Hematopoietic multipotent progenitor cell treated with erythropoietin and hydrocortisone succinate and interleukin-3 and kit ligand, for 4 days (in vitro differentiated cells): Measurements from ENCODE around the gene NCKAP5L.
"Not testable (repeated sequence)": the region's sequence is repeated elsewhere in the genome, so short reads cannot be mapped to it uniquely, and the experiment has no call there.

Experiments used
- DNase-seq: peaks from one replicate; pipeline ENCODE4 v3.0.0-alpha.2; 2015

Gene NCKAP5L, protein sequence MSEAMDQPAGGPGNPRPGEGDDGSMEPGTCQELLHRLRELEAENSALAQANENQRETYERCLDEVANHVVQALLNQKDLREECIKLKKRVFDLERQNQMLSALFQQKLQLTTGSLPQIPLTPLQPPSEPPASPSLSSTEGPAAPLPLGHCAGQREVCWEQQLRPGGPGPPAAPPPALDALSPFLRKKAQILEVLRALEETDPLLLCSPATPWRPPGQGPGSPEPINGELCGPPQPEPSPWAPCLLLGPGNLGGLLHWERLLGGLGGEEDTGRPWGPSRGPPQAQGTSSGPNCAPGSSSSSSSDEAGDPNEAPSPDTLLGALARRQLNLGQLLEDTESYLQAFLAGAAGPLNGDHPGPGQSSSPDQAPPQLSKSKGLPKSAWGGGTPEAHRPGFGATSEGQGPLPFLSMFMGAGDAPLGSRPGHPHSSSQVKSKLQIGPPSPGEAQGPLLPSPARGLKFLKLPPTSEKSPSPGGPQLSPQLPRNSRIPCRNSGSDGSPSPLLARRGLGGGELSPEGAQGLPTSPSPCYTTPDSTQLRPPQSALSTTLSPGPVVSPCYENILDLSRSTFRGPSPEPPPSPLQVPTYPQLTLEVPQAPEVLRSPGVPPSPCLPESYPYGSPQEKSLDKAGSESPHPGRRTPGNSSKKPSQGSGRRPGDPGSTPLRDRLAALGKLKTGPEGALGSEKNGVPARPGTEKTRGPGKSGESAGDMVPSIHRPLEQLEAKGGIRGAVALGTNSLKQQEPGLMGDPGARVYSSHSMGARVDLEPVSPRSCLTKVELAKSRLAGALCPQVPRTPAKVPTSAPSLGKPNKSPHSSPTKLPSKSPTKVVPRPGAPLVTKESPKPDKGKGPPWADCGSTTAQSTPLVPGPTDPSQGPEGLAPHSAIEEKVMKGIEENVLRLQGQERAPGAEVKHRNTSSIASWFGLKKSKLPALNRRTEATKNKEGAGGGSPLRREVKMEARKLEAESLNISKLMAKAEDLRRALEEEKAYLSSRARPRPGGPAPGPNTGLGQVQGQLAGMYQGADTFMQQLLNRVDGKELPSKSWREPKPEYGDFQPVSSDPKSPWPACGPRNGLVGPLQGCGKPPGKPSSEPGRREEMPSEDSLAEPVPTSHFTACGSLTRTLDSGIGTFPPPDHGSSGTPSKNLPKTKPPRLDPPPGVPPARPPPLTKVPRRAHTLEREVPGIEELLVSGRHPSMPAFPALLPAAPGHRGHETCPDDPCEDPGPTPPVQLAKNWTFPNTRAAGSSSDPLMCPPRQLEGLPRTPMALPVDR (N-terminal part only)

GRCh38 chr12:49828133-49829091, at the start of gene NCKAP5L:
Gene NCKAP5L (minus strand): TSS chr12:49828413. CDS start chr12:49804044, 24,369 bp downstream.
- DNase-seq, result peak; percentile 99

GRCh38 chr12:49877066-49877465, 48.9 kb upstream of the NCKAP5L start:
- no peak for DNase-seq

GRCh38 chr12:49876070-49876469, 47.9 kb upstream of the NCKAP5L start:
- DNase-seq, result no peak

GRCh38 chr12:49875115-49875720, 47.0 kb upstream of the NCKAP5L start:
- no peak for DNase-seq

DNA sequence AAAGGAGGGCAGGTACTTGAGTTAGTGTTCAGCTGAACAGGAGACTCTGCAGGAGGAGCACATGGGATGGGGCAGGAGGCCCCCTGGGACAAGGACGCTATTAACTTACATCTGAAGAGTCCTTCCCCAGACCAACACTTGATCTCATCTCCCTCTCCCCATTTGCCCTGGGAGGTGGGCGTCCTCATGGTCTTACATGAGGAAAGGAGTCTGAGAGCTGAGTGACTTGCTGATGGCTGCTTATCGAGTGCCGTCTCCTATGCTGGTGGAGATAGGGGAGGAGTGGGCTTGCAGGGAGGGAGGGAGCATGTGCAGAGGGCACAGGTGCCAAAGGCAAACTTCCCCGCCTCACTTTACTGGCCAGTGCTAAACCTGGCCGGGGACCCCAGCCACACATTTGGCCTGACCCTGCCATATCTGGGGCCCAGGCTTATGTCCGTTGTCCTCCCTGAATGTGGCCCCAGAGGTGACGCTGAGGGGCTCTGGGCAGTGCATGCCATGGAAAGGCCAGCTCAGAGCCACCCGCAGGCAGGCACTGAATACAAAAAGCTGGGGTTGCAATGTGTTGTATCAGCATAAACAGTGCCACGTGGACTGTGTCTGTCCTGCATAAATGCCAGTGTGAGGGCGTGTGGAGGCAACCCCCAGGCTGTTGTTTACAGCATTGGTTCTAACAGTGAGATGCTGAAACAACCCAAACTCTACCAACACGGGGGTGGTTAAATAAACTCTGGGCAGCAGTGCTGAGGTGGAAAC, 46.1 kb upstream of the NCKAP5L start:
- DNase-seq, result no peak

GRCh38 chr12:49873361-49873934, 45.2 kb upstream of the NCKAP5L start:
- no peak for DNase-seq

DNA sequence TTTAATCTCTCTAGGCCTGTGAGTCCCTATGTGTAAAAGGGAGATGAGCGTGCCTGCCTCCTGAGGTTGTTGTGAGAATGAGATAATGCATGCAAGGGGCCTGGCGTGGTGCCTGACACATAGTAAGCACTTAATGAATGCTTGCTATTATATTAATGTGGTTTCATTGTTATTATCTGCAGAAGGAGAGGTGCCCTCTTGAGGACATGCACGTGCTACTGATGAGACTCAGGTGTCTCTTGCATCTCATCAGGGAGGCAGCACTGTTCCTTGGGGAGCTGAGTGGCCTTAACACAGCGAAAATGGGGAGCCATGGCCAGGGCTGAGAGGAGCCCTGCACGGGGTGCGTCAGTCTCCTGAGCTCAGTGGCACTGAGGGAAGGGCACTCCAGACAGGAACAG, 44.6 kb upstream of the NCKAP5L start:
- peak; percentile 77 for DNase-seq

- DNase-seq, result no peak
Observed at GRCh38 chr12:49872381-49872780, 44.2 kb upstream of the NCKAP5L start.

GRCh38 chr12:49871811-49872251, 43.6 kb upstream of the NCKAP5L start:
- not testable (repeated sequence) for DNase-seq

GRCh38 chr12:49871263-49871561, 43.0 kb upstream of the NCKAP5L start:
- DNase-seq, result no peak

- DNase-seq, result no peak
Observed at GRCh38 chr12:49870501-49871262, 42.5 kb upstream of the NCKAP5L start.

DNA sequence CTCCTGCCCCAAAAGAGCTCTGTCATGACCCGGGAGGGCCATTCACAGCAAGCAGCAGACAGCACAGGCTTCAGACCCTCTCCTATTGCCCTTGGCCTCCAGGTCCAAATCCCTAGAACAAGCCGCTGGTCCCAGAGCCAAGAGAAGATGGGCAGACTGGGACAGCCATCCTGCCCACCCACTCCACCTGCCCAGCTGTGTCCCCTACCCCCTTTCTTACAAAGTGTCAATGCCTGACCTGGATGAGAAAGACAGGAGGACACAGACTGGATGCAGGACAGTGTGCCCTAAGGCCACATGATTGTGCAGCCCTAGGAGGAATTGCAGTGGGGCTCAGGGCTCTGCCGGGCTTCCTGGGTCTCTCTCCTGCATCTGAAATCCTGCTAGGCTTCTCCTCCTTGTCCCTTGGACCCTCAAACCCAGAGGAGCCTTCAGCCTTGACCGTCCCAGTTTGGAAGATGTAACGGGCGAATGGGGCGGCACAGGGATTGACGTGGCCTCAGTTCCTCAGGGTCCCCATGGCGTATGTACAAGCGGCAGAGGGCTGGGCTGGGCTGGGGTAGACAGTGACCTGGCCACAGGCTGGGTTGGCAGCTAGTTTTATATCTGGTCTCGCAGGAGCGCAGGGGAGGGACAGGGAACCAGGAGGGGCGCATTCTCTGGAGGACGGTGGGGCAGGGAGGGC, 41.7 kb upstream of the NCKAP5L start:
- DNase-seq, result no peak

DNA sequence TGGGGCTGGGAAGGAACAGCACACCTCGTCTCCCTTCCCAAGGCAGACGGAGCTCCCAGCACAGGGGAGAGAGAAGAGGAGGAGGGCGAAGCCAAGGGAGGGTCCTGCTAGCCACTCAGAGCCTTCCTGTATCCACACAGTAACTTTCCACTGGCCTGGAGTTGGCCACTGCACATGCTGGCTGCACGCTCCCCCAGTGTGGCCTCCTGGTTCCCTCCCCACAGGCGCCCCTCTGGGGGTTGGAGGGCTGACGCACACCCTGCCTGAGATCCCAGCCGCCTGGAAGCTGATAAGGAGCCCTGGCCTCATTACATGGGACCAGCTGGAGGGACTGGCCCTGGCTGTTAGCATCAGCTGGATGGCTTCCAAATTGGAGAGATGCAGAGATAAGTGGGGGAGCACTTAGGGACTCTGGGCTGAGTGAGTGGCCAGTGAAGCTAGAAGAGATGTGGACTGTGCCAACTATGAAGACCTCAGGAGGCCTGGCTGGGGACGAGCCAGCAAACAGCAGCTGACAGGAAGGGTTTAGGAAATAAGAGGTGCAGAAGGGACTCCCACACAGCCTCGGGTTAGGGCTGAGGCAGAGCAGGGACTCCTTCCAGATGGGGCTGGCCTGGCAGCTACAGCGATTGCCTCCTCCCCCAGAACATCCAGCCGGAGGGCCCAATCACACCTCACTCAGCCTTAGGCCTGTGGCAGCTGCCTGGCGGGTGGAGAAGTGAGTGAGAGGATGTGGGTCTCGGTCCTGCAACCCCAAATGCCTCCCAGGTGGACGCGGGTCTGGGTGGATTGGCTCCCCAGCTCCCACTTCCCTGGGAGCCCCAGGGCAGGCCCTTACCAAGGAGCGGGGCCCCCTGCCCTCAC, 41.0 kb upstream of the NCKAP5L start:
- DNase-seq, result peak; percentile 93

DNA sequence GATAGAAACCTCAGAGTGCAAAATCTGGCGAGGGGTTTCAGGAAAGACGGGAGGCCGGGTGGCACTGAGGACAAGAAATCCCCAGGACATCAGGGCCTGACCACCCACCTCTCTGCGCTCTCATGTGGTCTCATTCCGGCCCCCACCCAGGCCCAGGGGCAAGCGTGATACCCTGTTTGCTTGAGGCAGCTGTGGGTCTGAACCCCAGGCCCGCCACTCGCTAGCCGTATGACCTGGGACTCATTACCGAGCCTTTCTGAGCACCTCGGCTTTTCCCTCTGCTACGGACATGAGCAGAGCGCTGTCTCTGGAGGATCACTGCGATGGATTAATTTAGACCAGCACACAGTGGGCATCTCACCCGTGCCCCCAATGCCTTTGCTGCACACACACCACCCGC, 40.2 kb upstream of the NCKAP5L start:
- no peak for DNase-seq

GRCh38 chr12:49867570-49868341, 39.5 kb upstream of the NCKAP5L start:
- no peak for DNase-seq

DNA sequence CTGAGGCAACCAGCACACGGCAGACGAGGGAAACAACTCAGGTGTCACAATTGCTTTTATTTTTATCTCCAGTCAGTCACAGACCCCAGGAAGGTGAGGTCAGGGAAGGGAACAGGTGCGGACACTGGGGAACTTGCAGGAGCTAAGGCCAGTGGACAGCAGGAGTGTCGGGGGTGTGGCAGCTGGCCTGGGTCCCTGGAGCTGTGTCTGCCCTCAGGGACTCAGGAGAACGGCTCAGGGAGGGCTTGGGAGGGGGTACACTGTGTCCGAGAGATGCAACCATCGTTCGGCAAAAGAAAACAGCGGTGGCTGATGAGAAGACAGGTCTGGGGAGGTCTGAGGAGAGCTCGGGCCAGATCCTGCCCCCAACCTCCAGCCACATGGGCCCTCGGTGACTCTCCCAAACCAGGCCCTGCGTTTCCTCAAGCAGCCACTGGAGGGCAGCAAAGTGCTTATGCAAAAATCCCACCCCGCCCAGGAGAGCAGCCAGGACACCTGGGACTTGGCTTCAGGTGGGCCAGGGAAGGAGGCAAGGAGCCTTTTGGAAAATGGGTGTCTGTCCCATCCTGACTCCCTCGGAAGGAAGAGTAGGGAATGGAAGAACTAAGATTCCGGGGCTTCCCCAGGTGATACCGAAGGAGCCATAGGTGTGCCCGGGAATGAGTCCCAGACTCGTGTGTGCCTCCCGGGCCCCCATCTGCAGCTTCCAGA, 38.8 kb upstream of the NCKAP5L start:
- peak; percentile 83 for DNase-seq

DNA sequence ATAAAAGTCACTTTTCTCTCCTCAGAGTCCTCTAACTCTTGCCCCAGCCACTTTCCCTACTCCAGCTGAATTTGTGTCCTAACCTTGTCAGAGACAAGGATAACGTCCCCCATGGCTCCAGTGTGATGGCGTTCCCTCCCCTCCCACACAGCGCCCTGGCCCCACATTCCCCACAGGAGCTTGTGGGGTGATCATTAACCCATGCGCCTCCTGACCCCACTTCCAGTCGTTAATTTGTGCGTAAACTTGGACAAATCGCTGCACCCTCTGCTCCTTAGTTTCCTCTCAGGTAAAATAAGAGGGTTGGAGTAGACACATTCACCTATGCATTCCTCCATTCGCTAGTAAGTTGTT, 37.5 kb upstream of the NCKAP5L start:
- DNase-seq, result no peak
